ENCODE data around the gene ELAVL1. TPM values are rescaled to one million over a fixed set of nuclear protein-coding genes. Genes with fewer than 3 reads are reported as not detected.

ELAVL1 gene
- total and polyA plus RNA-seq, 9 of the 15 experiments (the other 6 are each of a cell fraction or from before 2014, with no cell fraction given): 4.3 to 172 (median 69.2) TPM

DNA sequence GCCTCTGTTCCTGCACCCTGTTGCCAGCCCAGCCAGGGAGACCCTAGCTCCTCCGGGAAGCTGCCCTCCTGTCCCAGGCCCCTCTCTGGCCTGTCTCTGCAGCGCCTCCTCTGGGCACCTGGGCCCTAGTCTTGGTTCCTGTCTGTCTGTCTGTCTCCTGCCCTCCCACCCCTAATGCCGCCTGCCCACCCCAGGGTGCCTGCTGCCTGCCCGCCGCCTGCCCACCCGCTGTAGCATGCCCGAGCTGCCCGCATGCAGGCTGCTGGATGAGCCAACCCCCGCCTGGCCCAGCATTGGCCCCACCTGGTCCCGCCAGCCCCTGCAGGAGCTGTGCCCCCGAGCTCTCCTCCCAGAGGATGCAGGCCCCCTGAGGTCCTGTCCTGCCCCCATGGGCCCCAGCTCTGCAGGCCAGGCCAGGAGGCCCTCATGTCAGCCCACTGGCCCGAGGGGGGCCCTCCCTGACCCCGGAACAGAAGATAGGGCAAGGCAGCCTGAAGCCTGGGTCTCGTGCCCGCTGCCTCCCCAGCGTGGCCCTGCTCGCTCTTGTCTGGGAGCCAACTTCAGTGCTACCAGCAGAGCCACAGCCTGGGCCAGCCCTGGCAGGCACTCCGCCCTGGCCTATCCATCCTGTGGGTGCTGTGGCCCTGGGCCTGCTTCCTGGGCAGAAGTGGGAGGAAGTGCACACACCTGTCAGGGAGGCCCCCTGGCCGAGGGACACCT, 96.5 kb downstream of the ELAVL1 start:
- 96% methylated on average over 13 of the region's 19 CpGs for WGBS (ENCODE audit: insufficient coverage, low coverage, missing lambda C conversion rate)
- intact Hi-C loops (cut with micrococcal nuclease) (no loop called here), in situ Hi-C loops (cut with MboI) (no loop called here)
- Histone ChIP-seq H3K27me3 (ENCODE audit: control insufficient read depth in 2 of 2, insufficient read depth in 2 of 2, low read length in 2 of 2) (no peaks in the 10 kb centered on the region), H3K9me3 (replicated peaks; ENCODE audit: control insufficient read depth, insufficient read depth, low read depth, low read length) (no peaks in the 10 kb centered on the region), H3K27ac (ENCODE audit: extremely low read depth, low read depth, low read length) (no peak overlapping the region), H3K4me3 (no peak overlapping the region), H3K9ac (ENCODE audit: insufficient read depth in 1 of 2, low read depth in 2 of 2, low read length in 2 of 2) (peak overlapping the region in 1 of 2 experiments; percentile 82; a peak in 2 of 4 replicates), H4K20me1 (replicated peaks; ENCODE audit: control insufficient read depth, insufficient read depth, low read length) (no peaks in the 10 kb centered on the region), H3K4me2 (ENCODE audit: insufficient read depth, low read length) (no peak overlapping the region), H2AFZ (ENCODE audit: low read depth, low read length) (no peak overlapping the region), H3K79me2 (ENCODE audit: control insufficient read depth, insufficient read depth, low read length) (peaks cover 44% of the 10 kb centered on the region), H3K4me1 (replicated peaks in 1 of 2; ENCODE audit: control insufficient read depth in 2 of 2, insufficient read depth in 2 of 2, low read length in 2 of 2) (peaks cover 8 to 91% of the 10 kb centered on the region in 2 experiments; a peak in 4 of 5 replicates), H3K9me1 (ENCODE audit: control insufficient read depth, insufficient read depth, low read length) (peaks cover 7% of the 10 kb centered on the region), H3K36me3 (ENCODE audit: control insufficient read depth, insufficient read depth, low read length) (peaks cover 61% of the 10 kb centered on the region; the same call in 2 of the 3 replicates)
- ChIA-PET CTCF (ENCODE audit: low intra/inter-chr PET ratio) (no interaction called here), POLR2A (interaction anchor here (0.6 to 1.0 kb wide), 2 partner anchors 11 to 13 kb away, joined by 4 to 8 read pairs; partner anchors contain the start of gene SNAPC2)
- no peak for FAIRE-seq
- DNase-seq (ENCODE audit: extremely low read depth in 1 of 4, low spot score in 3 of 4): no peak
- peak; percentile 68 for TF ChIP-seq POLR2G (IDR thresholded peaks at IDR 0.05; ENCODE audit: low read depth, low read length)
- TF ChIP-seq RBFOX2 (IDR thresholded peaks at IDR 0.05; ENCODE audit: low read depth, low read length): peak; percentile 43; the same call in 1 of the 2 replicates
- TF ChIP-seq RNF2 (IDR thresholded peaks at IDR 0.05): no peak
- BruUV-seq (replicated peaks): no TSS peak
- no peak for ATAC-seq

Other genes starting within 250 kb of the ELAVL1 start
Only the 7 nearest of the 12 such genes appear.
- gene LRRC8E, start 117.1 kb downstream of the ELAVL1 start, total RNA-seq (2014; rRNA removed): 4.8 TPM in 2 replicates
- 1.4 and 3.2 TPM in 2 replicates for gene LRRC8E, start 117.1 kb downstream of the ELAVL1 start, total RNA-seq (2014; rRNA removed; fragmentation: Illumina TruSeq; extraction: Trizol)
- gene LRRC8E, start 117.1 kb downstream of the ELAVL1 start, total RNA-seq (2015; rRNA removed; fragmentation: Illumina TruSeq; extraction: Trizol): 2.6 and 3.1 TPM in 2 replicates
- gene LRRC8E, start 117.1 kb downstream of the ELAVL1 start, total RNA-seq (2021): 5.7 and 7.1 TPM in 2 replicates
- gene LRRC8E, start 117.1 kb downstream of the ELAVL1 start, polyA plus RNA-seq (2011; rRNA removed): 5.3 and 6.2 TPM in 2 replicates
- gene LRRC8E, start 117.1 kb downstream of the ELAVL1 start, polyA plus RNA-seq (2014; fragmentation: Illumina TruSeq; extraction: Trizol): 3.5 and 4.9 TPM in 2 replicates
- under 1 TPM in 1 of 2 experiments, not detected in 1; 0.08 TPM for gene LRRC8E, start 117.1 kb downstream of the ELAVL1 start, polyA plus RNA-seq (2014; fragmentation: Nextera tagmentation; extraction: Ambion mirVana)
- 1.7 and 3.5 TPM in 2 replicates for gene LRRC8E, start 117.1 kb downstream of the ELAVL1 start, polyA plus RNA-seq (2014; rRNA removed)
- gene MAP2K7, start 101.8 kb downstream of the ELAVL1 start, total RNA-seq (2014; rRNA removed): 19.4 and 23.9 TPM in 2 replicates
- gene MAP2K7, start 101.8 kb downstream of the ELAVL1 start, total RNA-seq (2014; rRNA removed; fragmentation: Illumina TruSeq; extraction: Trizol): 3.1 and 4.1 TPM in 2 replicates
- gene MAP2K7, start 101.8 kb downstream of the ELAVL1 start, total RNA-seq (2015; rRNA removed; fragmentation: Illumina TruSeq; extraction: Trizol): 11.3 and 12.3 TPM in 2 replicates
- gene MAP2K7, start 101.8 kb downstream of the ELAVL1 start, total RNA-seq (2021): 43.8 and 45.8 TPM in 2 replicates
- 14.9 and 15.7 TPM in 2 replicates for gene MAP2K7, start 101.8 kb downstream of the ELAVL1 start, polyA plus RNA-seq (2011; rRNA removed)
- gene MAP2K7, start 101.8 kb downstream of the ELAVL1 start, polyA plus RNA-seq (2014; fragmentation: Illumina TruSeq; extraction: Trizol): 14.1 and 27.3 TPM in 2 replicates
- under 1 TPM; 0.51 to 0.99 TPM for gene MAP2K7, start 101.8 kb downstream of the ELAVL1 start, polyA plus RNA-seq (2014; fragmentation: Nextera tagmentation; extraction: Ambion mirVana)
- 37.6 and 40.1 TPM in 2 replicates for gene MAP2K7, start 101.8 kb downstream of the ELAVL1 start, polyA plus RNA-seq (2014; rRNA removed)
- not detected in 2 replicates for gene TGFBR3L, start 90.8 kb downstream of the ELAVL1 start, total RNA-seq (2014; rRNA removed)
- gene TGFBR3L, start 90.8 kb downstream of the ELAVL1 start, total RNA-seq (2014; rRNA removed; fragmentation: Illumina TruSeq; extraction: Trizol): not detected in 2 replicates
- gene TGFBR3L, start 90.8 kb downstream of the ELAVL1 start, total RNA-seq (2015; rRNA removed; fragmentation: Illumina TruSeq; extraction: Trizol): not detected in 2 replicates
- 0.18 TPM in 1 of 2 replicates, not detected in the other for gene TGFBR3L, start 90.8 kb downstream of the ELAVL1 start, total RNA-seq (2021)
- 0.08 TPM in 1 of 2 replicates, not detected in the other for gene TGFBR3L, start 90.8 kb downstream of the ELAVL1 start, polyA plus RNA-seq (2011; rRNA removed)
- gene TGFBR3L, start 90.8 kb downstream of the ELAVL1 start, polyA plus RNA-seq (2014; fragmentation: Illumina TruSeq; extraction: Trizol): not detected in 2 replicates
- gene TGFBR3L, start 90.8 kb downstream of the ELAVL1 start, polyA plus RNA-seq (2014; fragmentation: Nextera tagmentation; extraction: Ambion mirVana): not detected
- not detected in 2 replicates for gene TGFBR3L, start 90.8 kb downstream of the ELAVL1 start, polyA plus RNA-seq (2014; rRNA removed)
- gene SNAPC2, start 85.3 kb downstream of the ELAVL1 start, total RNA-seq (2014; rRNA removed): 30.3 and 42.7 TPM in 2 replicates
- 4.1 and 4.2 TPM in 2 replicates for gene SNAPC2, start 85.3 kb downstream of the ELAVL1 start, total RNA-seq (2014; rRNA removed; fragmentation: Illumina TruSeq; extraction: Trizol)
- gene SNAPC2, start 85.3 kb downstream of the ELAVL1 start, total RNA-seq (2015; rRNA removed; fragmentation: Illumina TruSeq; extraction: Trizol): 15.3 and 15.9 TPM in 2 replicates
- 37.1 and 45.1 TPM in 2 replicates for gene SNAPC2, start 85.3 kb downstream of the ELAVL1 start, total RNA-seq (2021)
- 10.9 and 20.1 TPM in 2 replicates for gene SNAPC2, start 85.3 kb downstream of the ELAVL1 start, polyA plus RNA-seq (2011; rRNA removed)
- 18.2 and 39.9 TPM in 2 replicates for gene SNAPC2, start 85.3 kb downstream of the ELAVL1 start, polyA plus RNA-seq (2014; fragmentation: Illumina TruSeq; extraction: Trizol)
- gene SNAPC2, start 85.3 kb downstream of the ELAVL1 start, polyA plus RNA-seq (2014; fragmentation: Nextera tagmentation; extraction: Ambion mirVana): 1 to 10 TPM in 1 of 2 experiments, under 1 TPM in 1; 0.59 to 1.4 TPM
- 32.0 and 34.4 TPM in 2 replicates for gene SNAPC2, start 85.3 kb downstream of the ELAVL1 start, polyA plus RNA-seq (2014; rRNA removed)
- gene CTXN1, start 79.5 kb downstream of the ELAVL1 start, total RNA-seq (2014; rRNA removed): 7.4 and 10.9 TPM in 2 replicates
- gene CTXN1, start 79.5 kb downstream of the ELAVL1 start, total RNA-seq (2014; rRNA removed; fragmentation: Illumina TruSeq; extraction: Trizol): 0.15 and 0.19 TPM in 2 replicates
- gene CTXN1, start 79.5 kb downstream of the ELAVL1 start, total RNA-seq (2015; rRNA removed; fragmentation: Illumina TruSeq; extraction: Trizol): 1.8 and 2.3 TPM in 2 replicates
- gene CTXN1, start 79.5 kb downstream of the ELAVL1 start, total RNA-seq (2021): 37.4 and 38.9 TPM in 2 replicates
- 1.3 and 1.4 TPM in 2 replicates for gene CTXN1, start 79.5 kb downstream of the ELAVL1 start, polyA plus RNA-seq (2011; rRNA removed)
- gene CTXN1, start 79.5 kb downstream of the ELAVL1 start, polyA plus RNA-seq (2014; fragmentation: Illumina TruSeq; extraction: Trizol): 1.5 and 4.9 TPM in 2 replicates
- not detected for gene CTXN1, start 79.5 kb downstream of the ELAVL1 start, polyA plus RNA-seq (2014; fragmentation: Nextera tagmentation; extraction: Ambion mirVana)
- 9.2 and 14.5 TPM in 2 replicates for gene CTXN1, start 79.5 kb downstream of the ELAVL1 start, polyA plus RNA-seq (2014; rRNA removed)
- gene TIMM44, start 62.0 kb downstream of the ELAVL1 start, total RNA-seq (2014; rRNA removed): 211 and 231 TPM in 2 replicates
- gene TIMM44, start 62.0 kb downstream of the ELAVL1 start, total RNA-seq (2014; rRNA removed; fragmentation: Illumina TruSeq; extraction: Trizol): 64.1 and 73.9 TPM in 2 replicates
- 104 and 115 TPM in 2 replicates for gene TIMM44, start 62.0 kb downstream of the ELAVL1 start, total RNA-seq (2015; rRNA removed; fragmentation: Illumina TruSeq; extraction: Trizol)
- gene TIMM44, start 62.0 kb downstream of the ELAVL1 start, total RNA-seq (2021): 182 and 186 TPM in 2 replicates
- 60.1 and 74.4 TPM in 2 replicates for gene TIMM44, start 62.0 kb downstream of the ELAVL1 start, polyA plus RNA-seq (2011; rRNA removed)
- gene TIMM44, start 62.0 kb downstream of the ELAVL1 start, polyA plus RNA-seq (2014; fragmentation: Illumina TruSeq; extraction: Trizol): 89.3 and 92.8 TPM in 2 replicates
- gene TIMM44, start 62.0 kb downstream of the ELAVL1 start, polyA plus RNA-seq (2014; fragmentation: Nextera tagmentation; extraction: Ambion mirVana): 10 to 100 TPM; 10.3 to 19.6 TPM
- gene TIMM44, start 62.0 kb downstream of the ELAVL1 start, polyA plus RNA-seq (2014; rRNA removed): 205 and 224 TPM in 2 replicates
- not detected in 2 replicates for gene CCL25, start 47.1 kb upstream of the ELAVL1 start, total RNA-seq (2014; rRNA removed)
- not detected in 2 replicates for gene CCL25, start 47.1 kb upstream of the ELAVL1 start, total RNA-seq (2014; rRNA removed; fragmentation: Illumina TruSeq; extraction: Trizol)
- gene CCL25, start 47.1 kb upstream of the ELAVL1 start, total RNA-seq (2015; rRNA removed; fragmentation: Illumina TruSeq; extraction: Trizol): not detected in 2 replicates
- not detected in 2 replicates for gene CCL25, start 47.1 kb upstream of the ELAVL1 start, total RNA-seq (2021)
- 0.15 TPM in 1 of 2 replicates, not detected in the other for gene CCL25, start 47.1 kb upstream of the ELAVL1 start, polyA plus RNA-seq (2011; rRNA removed)
- gene CCL25, start 47.1 kb upstream of the ELAVL1 start, polyA plus RNA-seq (2014; fragmentation: Illumina TruSeq; extraction: Trizol): not detected in 2 replicates
- not detected for gene CCL25, start 47.1 kb upstream of the ELAVL1 start, polyA plus RNA-seq (2014; fragmentation: Nextera tagmentation; extraction: Ambion mirVana)
- gene CCL25, start 47.1 kb upstream of the ELAVL1 start, polyA plus RNA-seq (2014; rRNA removed): not detected in 2 replicates